HCT116 (cell line): Measurements from ENCODE around the gene TIGIT.

ENCODE experiments used
- RAD21 ChIP-seq: IDR thresholded peaks from 2 replicates; pipeline ENCODE4 v1.6.1; 2012; ENCODE audit warnings: low read depth, mild to moderate bottlenecking
- SRF ChIP-seq: IDR thresholded peaks from 2 replicates; pipeline ENCODE4 v1.6.1; 2012; ENCODE audit warnings: low read depth
- TCF7L2 ChIP-seq: IDR thresholded peaks from 2 replicates; pipeline ENCODE4 v1.7.0; 2011; ENCODE audit warnings: borderline replicate concordance, inconsistent platforms; ENCODE audit not compliant: insufficient read depth, insufficient read length; ENCODE audit errors: extremely low read depth
- TF ChIP-seq, protein P1 (sequence below), 3 experiments: fragments of 200-600 bp in 1 of 3; sonication (generic) in 1 of 3; IDR thresholded peaks in 2 of 3; conservative IDR thresholded peaks in 1 of 3; 2 replicates each; pipeline ENCODE4 v1.5.1; 2012 to 2017; ENCODE audit warnings: low read depth in 2 of 3, low read length in 2 of 3, antibody characterized with exemption in 1 of 3, borderline replicate concordance in 1 of 3, control low read depth in 1 of 3, mild to moderate bottlenecking in 1 of 3, mixed read lengths in 1 of 3, mixed run types in 1 of 3, moderate library complexity in 1 of 3; ENCODE audit not compliant: insufficient read depth in 1 of 3
- TF ChIP-seq, protein P2 (sequence below): IDR thresholded peaks from 2 replicates; pipeline ENCODE4 v1.6.1; 2012; ENCODE audit warnings: low read depth
- TF ChIP-seq, protein P3 (sequence below): IDR thresholded peaks from 2 replicates; pipeline ENCODE4 v1.6.1; 2012

DNA sequence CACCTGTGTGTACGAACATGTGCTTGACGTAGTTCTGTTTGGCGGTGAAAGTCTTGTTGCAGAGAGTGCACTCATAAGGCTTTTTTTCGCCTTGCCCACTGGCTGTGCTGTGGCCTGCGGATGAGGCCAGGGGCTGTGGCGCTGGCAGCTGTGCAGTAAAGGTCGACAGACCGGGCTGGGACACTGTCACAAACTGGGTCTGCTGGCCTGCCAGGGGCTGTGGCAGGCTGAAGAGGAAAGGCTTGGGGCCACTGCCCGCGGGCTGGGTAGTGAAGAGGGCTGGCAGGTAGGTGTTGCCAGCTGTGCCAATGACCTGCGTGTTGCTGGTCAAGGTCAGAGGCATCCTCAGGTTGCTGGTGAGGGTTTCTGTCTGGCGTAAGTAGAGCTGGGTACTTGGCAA, 56.4 kb downstream of the TIGIT start:
- TF ChIP-seq TCF7L2: no peak
- TF ChIP-seq, protein P1, sequence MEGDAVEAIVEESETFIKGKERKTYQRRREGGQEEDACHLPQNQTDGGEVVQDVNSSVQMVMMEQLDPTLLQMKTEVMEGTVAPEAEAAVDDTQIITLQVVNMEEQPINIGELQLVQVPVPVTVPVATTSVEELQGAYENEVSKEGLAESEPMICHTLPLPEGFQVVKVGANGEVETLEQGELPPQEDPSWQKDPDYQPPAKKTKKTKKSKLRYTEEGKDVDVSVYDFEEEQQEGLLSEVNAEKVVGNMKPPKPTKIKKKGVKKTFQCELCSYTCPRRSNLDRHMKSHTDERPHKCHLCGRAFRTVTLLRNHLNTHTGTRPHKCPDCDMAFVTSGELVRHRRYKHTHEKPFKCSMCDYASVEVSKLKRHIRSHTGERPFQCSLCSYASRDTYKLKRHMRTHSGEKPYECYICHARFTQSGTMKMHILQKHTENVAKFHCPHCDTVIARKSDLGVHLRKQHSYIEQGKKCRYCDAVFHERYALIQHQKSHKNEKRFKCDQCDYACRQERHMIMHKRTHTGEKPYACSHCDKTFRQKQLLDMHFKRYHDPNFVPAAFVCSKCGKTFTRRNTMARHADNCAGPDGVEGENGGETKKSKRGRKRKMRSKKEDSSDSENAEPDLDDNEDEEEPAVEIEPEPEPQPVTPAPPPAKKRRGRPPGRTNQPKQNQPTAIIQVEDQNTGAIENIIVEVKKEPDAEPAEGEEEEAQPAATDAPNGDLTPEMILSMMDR (IDR thresholded peaks at IDR 0.05 in 2 of 3, conservative IDR thresholded peaks at IDR 0.05 in 1 of 3; ENCODE audit: borderline replicate concordance in 1 of 3, insufficient read depth in 1 of 3, low read depth in 2 of 3, low read length in 2 of 3): no peak
- TF ChIP-seq, protein P2, sequence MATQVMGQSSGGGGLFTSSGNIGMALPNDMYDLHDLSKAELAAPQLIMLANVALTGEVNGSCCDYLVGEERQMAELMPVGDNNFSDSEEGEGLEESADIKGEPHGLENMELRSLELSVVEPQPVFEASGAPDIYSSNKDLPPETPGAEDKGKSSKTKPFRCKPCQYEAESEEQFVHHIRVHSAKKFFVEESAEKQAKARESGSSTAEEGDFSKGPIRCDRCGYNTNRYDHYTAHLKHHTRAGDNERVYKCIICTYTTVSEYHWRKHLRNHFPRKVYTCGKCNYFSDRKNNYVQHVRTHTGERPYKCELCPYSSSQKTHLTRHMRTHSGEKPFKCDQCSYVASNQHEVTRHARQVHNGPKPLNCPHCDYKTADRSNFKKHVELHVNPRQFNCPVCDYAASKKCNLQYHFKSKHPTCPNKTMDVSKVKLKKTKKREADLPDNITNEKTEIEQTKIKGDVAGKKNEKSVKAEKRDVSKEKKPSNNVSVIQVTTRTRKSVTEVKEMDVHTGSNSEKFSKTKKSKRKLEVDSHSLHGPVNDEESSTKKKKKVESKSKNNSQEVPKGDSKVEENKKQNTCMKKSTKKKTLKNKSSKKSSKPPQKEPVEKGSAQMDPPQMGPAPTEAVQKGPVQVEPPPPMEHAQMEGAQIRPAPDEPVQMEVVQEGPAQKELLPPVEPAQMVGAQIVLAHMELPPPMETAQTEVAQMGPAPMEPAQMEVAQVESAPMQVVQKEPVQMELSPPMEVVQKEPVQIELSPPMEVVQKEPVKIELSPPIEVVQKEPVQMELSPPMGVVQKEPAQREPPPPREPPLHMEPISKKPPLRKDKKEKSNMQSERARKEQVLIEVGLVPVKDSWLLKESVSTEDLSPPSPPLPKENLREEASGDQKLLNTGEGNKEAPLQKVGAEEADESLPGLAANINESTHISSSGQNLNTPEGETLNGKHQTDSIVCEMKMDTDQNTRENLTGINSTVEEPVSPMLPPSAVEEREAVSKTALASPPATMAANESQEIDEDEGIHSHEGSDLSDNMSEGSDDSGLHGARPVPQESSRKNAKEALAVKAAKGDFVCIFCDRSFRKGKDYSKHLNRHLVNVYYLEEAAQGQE: no peak
- TF ChIP-seq, protein P3, sequence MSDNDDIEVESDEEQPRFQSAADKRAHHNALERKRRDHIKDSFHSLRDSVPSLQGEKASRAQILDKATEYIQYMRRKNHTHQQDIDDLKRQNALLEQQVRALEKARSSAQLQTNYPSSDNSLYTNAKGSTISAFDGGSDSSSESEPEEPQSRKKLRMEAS: no peak
- TF ChIP-seq SRF: no peak
- no peak for TF ChIP-seq RAD21
